Measurements from ENCODE around the gene SLC6A19. TPM values are rescaled to one million over a fixed set of nuclear protein-coding genes. Genes with fewer than 3 reads are reported as not detected.

The SLC6A19 gene
- polyA plus RNA-seq, 1 experiment, result not detected

DNA sequence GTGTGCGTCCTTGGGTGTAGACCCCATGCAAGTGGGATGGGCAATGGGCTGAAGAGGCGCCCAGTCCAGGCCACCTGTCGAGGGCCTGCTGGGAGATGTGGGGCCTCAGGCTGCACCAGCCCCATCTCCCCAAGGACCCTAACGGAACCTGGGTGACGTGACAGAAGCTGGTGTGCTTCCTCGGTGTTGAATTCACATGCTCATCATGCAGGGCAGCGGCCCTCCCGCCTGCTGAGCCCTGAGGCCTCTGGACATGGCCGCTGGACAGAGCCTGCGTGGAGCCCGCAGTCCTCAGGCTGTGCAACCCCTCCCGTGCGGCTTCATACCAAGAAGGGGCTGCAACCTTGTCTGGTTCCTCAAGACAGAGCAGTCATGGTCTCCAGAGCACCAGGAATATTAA is 66.7 kb downstream of the SLC6A19 start:
- H3K4me3 ChIP-seq (ENCODE audit: low read depth, low read length), result no peak overlapping the region
- no peaks in the 10 kb centered on the region for H3K27me3 ChIP-seq (ENCODE audit: control insufficient read depth, insufficient read depth, low read length)
- no peak for DNase-seq (ENCODE audit: low read depth)
- CTCF ChIA-PET, result interaction anchor here (1.6 kb wide), 1 partner anchor 16 kb away, joined by 5 read pairs; no protein-coding TSS in a partner anchor
- H3K36me3 ChIP-seq (ENCODE audit: control insufficient read depth, insufficient read depth, low read length), result no peaks in the 10 kb centered on the region
- POLR2A ChIA-PET, result no interaction called here
- TF ChIP-seq, protein P1, sequence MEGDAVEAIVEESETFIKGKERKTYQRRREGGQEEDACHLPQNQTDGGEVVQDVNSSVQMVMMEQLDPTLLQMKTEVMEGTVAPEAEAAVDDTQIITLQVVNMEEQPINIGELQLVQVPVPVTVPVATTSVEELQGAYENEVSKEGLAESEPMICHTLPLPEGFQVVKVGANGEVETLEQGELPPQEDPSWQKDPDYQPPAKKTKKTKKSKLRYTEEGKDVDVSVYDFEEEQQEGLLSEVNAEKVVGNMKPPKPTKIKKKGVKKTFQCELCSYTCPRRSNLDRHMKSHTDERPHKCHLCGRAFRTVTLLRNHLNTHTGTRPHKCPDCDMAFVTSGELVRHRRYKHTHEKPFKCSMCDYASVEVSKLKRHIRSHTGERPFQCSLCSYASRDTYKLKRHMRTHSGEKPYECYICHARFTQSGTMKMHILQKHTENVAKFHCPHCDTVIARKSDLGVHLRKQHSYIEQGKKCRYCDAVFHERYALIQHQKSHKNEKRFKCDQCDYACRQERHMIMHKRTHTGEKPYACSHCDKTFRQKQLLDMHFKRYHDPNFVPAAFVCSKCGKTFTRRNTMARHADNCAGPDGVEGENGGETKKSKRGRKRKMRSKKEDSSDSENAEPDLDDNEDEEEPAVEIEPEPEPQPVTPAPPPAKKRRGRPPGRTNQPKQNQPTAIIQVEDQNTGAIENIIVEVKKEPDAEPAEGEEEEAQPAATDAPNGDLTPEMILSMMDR (IDR thresholded peaks at IDR 0.05; ENCODE audit: insufficient read depth, low read depth, low read length), result no peak

DNA sequence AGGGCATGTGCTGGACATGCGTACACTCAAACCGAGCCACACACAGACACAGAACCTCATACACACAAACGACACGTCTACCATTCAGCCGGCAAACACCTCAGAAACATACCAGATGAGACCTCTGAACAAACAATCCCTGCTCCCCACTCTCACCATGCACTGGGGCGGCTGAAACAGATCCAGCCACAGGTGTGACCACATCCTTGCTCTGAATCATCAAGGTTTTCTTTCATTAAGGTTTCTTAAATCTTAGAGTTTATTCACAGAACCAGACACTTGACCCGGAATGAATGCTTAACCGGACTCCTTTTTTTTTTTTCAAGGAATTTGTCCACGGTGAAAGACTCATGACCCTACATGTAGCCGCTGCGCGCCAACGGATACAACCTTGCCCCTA is 67.3 kb downstream of the SLC6A19 start:
- Histone ChIP-seq H3K27me3 (ENCODE audit: control insufficient read depth, insufficient read depth, low read length) (no peaks in the 10 kb centered on the region), H3K4me3 (ENCODE audit: low read depth, low read length) (no peak overlapping the region), H3K36me3 (ENCODE audit: control insufficient read depth, insufficient read depth, low read length) (no peaks in the 10 kb centered on the region)
- TF ChIP-seq, protein P1 (IDR thresholded peaks at IDR 0.05; ENCODE audit: insufficient read depth, low read depth, low read length), result no peak
- ChIA-PET POLR2A (no interaction called here), CTCF (no interaction called here)
- no peak for DNase-seq (ENCODE audit: low read depth)

DNA sequence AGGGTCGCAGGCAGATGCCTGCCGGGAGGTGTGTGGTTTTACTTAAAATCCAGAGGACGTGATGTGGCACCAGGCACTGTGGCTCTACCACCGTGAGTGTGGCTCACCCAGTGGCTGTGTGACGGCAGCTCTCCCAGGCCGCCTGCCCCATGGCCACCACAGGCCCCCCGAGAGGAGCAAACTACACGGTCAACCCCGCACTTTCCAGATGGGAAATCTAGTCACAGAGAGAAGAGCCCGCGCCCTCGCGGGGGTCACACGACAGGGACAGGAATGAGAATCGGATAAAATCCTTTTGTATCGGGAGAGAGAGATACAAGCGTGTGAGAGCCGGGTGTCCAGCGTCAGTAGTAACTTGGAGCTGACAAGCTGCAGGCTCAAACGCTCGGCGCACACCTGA is 69.0 kb downstream of the SLC6A19 start:
- no peaks in the 10 kb centered on the region for H3K27me3 ChIP-seq (ENCODE audit: control insufficient read depth, insufficient read depth, low read length)
- TF ChIP-seq, protein P1 (IDR thresholded peaks at IDR 0.05; ENCODE audit: insufficient read depth, low read depth, low read length), result no peak
- H3K4me3 ChIP-seq (ENCODE audit: low read depth, low read length), result no peak overlapping the region
- POLR2A ChIA-PET, result no interaction called here
- no peaks in the 10 kb centered on the region for H3K36me3 ChIP-seq (ENCODE audit: control insufficient read depth, insufficient read depth, low read length)
- no peak for DNase-seq (ENCODE audit: low read depth)
- CTCF ChIA-PET, result no interaction called here

DNA sequence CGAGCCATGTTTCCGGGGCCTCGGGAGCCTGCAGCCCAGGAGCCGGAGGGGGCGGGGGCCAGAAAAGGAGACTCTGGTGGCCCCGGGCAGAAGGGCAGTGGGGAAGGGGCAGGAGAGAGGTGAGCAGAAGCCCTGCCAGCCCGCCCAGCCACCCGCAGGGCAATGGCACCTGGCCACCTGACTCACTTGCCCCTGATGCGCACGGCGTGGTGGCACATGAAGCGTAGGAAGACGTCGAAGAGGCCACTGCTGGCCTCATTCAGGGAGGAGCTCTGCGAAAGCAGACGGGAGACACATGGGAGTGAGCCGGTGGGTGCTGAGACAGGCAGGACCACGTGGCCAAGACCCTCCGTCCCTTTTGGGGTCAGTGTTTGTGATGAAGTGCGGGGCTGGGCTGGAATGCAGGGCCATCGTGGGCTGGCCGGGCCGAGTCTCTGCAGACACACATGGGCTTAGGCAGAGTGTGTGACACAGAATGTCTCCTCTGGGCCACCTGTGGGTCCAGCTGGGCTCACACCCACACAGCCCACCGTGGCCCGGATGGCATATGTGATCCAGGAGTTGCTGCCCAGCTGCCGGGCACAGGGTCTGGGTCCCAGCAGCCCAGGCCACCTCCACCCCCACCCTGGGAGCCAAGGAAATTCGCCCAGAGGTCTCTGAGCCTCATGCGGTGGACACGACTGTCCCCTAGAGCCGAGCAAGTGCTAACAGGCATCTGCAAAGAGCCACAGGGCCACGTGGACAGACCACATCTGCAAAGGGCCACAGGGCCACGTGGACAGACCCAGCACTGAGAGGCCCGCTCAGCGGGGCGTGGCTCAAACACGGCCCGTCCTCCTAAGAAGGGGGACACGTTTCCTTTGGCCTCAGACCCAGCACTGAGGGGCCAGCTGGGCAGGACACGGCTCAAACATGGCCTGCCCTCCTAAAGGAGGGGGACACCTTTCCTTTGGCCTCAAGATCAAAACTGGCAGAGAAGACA is 69.8 kb downstream of the SLC6A19 start:
- TF ChIP-seq, protein P1 (IDR thresholded peaks at IDR 0.05; ENCODE audit: insufficient read depth, low read depth, low read length), result no peak
- CTCF ChIA-PET, result no interaction called here
- no peaks in the 10 kb centered on the region for H3K36me3 ChIP-seq (ENCODE audit: control insufficient read depth, insufficient read depth, low read length)
- H3K27me3 ChIP-seq (ENCODE audit: control insufficient read depth, insufficient read depth, low read length), result no peaks in the 10 kb centered on the region
- POLR2A ChIA-PET, result no interaction called here
- H3K4me3 ChIP-seq (ENCODE audit: low read depth, low read length), result no peak overlapping the region
- DNase-seq (ENCODE audit: low read depth), result no peak

DNA sequence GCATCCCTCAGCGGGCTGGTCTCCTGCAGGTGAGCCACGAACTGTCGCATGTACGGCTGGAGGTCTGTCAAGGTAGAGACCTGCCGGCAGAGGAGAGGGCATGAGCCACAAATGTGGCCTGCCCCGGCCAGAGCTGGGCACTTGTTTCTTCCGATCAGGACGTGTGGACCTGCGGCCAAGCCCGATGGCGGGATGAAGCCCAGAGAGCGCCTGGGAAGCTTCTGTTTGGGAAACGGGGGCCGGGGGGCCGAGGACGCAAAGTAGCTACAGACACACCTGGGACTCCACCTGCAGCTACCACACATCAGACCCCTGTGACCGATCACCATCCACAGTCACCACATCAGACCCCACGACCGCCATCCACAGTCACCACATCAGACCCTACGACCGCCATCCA is 70.8 kb downstream of the SLC6A19 start:
- ChIA-PET POLR2A (no interaction called here), CTCF (no interaction called here)
- TF ChIP-seq, protein P1 (IDR thresholded peaks at IDR 0.05; ENCODE audit: insufficient read depth, low read depth, low read length), result no peak
- Histone ChIP-seq H3K27me3 (ENCODE audit: control insufficient read depth, insufficient read depth, low read length) (no peaks in the 10 kb centered on the region), H3K4me3 (ENCODE audit: low read depth, low read length) (no peak overlapping the region), H3K36me3 (ENCODE audit: control insufficient read depth, insufficient read depth, low read length) (no peaks in the 10 kb centered on the region)
- DNase-seq (ENCODE audit: low read depth), result no peak

Data from BJ (cell line).